GM19238 (cell line): Measurements from ENCODE around the gene GPR143.
"Not testable (repeated sequence)": the region's sequence is repeated elsewhere in the genome, so short reads cannot be mapped to it uniquely, and the experiment has no call there.

Source experiments
- DNase-seq: peaks from one replicate; pipeline ENCODE4 v3.0.0; 2011; ENCODE audit warnings: low spot score; ENCODE audit not compliant: insufficient read length

GPR143 gene

DNA sequence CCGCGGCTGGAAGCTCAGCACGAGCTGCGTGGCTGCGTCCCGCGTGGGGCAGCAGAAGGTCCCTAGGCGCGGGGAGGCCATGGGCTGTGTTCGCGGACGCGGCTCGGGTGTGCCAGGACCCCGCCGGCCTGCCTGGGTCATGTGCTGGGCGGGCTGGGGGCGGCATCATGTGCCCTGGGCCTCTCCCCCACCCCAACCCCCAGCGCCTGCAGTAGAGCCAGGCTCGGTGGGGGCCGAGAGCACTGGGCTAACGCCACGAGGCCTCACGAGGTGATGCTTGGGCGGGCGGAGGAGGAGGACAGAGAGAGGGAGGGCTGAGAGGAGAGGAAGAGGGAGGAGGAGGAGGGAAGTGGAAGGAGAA lies at the start of gene GPR143:
Gene GPR143, minus strand, starts transcription at position 111 of the 361 bp plus-strand sequence. Its CDS starts 30 bp downstream, at position 81.
- DNase-seq, result no peak

DNA sequence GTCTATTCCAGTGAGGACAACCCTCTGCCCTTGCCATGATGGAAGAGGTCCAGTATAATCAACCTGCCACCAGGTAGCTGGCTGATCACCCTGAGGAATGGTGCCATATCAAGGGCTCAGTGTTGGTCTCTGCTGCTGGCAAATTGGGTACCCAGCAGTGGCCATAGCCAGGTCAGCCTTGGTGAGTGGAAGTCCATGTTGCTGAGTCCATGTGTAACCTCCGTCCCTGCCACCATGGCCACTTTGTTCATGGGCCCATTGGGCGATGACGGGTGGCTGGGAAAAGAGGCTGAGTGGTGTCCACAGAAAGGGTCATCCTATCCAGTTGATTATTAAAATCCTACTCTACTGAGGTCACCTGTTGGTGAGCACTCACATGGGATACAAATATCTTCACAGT lies 45.4 kb upstream of the GPR143 start:
- not testable (repeated sequence) for DNase-seq

DNA sequence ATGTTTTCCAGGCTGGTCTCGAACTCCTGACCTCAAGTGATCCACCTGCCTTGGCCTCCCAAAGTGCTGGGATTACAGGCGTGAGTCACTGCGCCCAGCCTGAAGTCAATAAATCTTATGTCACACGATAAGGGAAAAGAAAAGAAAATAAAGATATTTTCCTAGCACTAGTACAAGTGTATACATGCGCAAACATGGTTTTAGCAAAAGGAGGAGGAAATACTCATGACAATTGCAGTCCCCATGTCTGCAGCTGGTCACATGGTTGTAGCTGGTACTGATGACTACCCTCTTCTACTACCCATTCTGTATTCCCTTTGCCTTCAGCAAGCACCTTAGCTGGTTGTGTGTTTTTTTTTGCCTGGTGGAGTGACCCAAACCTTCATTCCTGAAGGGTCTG lies 44.2 kb upstream of the GPR143 start:
- DNase-seq, result not testable (repeated sequence)

DNA sequence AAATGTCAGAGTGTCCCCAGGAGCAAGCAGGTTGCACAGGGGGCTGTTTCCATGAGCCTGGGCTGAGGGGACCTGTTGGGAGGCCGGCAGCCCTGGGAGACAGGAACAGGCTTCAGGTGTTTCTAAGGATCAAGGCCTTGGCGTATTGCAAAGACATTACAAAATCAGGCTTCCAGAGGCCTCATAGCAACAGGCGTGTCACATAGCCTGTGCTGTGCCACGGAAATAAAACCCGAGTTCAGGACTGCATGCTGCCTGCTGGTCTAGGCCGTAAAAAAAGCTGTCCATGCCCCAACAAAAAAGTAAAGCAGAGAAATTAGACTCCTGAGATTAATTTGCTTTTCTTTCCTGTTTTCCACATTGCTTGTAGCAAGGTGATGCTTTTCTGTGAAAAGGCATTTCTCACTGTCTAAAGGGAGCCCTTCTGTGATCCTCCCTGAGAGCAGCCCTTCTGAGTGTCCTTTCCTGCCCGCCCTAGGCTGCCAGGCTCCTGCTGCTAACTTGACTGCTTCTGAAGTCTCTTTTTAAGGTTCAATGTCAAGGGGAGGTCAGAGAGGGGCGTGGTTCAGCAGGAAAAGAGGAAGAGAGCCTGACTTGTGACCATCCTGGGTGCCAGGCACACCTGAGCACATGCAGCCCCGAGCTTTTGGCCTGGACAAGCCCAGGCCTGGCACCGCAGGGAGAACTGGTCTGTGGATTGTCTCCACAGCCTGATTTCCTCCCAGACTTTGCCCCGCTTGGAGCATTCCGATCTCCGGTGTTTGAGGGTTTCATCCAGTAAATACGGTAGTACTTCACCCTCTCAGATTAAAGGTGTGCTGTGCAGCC lies 41.9 kb upstream of the GPR143 start:
- DNase-seq, result no peak

DNA sequence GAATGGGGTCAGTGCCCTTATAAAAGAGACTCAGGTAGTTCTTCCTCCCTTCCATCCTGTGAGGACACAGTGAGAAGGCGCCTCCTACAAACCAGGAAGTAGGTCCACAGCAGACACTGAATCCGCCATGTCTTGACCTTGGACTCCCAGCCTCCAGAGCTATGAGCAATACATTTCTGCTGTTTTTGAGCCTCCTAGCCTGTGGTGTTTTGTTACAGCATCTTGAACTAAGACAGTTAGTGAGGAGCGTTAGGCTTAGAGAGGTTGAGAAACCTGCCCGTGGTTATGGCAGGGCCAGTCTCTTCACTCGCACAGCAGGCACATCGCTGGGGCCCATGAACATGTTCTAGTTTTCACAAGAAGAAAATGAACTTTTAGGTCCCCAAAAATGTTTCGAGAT lies 40.3 kb upstream of the GPR143 start:
- no peak for DNase-seq

DNA sequence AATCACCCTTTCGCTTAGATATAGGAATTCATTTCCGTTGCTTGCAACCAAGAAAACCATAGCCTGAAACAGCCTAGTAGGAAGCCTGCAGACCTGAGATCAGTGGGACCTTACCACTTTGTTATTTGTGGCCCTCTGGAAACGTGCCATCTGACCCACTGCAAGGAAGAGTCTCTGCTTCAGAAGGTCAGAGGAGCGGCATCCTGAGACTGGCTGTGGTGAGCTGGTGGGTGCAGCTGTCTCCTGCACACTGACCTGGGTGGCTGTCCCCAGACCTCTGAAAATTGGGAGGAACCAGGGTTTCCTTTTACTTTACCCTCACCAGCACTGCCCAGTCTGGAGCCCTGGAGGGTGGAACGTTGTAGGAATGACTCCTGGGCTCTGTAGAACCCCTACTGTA lies 38.8 kb upstream of the GPR143 start:
- no peak for DNase-seq

DNA sequence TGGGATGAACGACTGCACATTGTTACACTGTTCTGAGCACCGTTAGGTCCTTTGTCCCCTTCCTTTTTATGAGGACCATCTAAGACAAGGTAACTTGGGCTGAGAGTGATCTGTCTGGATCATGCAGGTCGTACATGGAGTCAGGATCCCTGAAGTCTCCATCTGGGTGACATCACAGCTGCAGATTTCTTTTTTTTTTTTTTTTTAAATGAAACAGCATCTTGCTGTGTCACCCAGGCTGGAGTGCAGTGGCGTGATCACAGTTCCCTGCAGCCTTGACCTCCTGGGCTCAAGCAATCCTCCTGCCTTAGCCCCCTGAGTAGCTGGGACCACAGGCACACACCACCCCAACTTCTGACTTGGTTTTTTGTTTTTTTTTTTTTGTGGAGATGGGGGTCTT lies 37.1 kb upstream of the GPR143 start:
- DNase-seq, result no peak

DNA sequence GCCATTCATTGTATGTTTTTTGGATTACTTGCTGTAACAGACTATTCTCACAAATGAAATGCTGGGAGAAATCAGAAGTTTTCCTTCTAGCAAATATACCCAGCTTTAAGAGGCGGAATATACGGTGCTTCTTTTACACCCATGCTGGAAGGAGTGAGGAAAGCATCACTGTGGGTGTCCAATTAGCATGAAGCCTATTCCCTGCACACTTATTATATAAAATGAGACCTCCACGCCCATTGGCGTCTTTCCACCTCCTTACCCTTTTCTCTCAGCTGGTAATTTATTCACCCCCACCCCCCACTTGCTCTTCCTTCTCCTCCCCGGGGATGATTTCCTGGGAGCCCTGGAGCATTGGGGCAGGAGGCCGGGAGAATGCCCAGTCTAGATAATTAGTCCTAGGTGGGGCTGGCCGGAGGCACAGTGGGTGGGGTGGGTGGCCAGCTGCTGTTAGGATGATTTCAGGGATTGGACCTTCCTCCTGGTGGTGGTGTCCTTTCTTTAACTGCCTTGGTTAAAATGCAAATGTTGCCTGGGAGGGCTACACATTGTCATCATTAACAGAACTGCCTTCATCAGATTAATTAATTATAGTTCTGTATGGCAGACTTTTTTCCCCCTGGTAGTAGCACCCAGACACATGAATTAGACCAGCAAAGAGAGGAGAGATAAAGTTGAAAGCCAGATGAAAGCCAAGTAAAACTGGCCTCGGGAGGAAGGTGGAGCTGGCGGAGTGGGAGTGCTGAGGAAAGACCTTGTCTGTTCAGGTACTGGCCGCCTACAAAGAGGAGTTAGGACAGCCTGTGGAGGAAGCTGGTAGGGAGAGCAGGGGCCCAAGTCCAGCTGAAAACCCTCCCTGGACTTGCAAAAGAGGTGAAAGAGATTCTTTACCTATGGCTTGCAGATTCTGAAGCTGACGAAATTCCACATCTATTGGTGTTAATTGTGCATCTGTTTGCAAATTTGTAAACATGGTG lies 32.0 kb upstream of the GPR143 start:
- no peak for DNase-seq

DNA sequence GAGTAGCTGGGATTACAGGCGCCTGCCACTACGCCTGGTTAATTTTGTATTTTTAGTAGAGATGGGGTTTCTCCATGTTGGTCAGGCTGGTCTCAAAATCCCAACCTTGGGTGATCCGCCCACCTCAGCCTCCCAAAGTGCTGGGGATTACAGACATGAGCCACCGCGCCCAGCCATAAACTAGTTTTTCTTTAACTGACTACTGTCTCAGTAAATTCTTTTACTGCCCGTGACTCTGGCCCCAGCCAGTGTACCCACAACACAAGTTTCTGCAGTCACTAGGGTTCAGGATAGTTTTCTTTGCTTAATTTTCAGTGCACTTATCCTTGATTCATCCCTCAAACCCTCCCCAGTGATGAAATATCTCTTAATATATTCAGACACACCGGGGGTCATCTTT lies 28.8 kb upstream of the GPR143 start:
- DNase-seq, result no peak

DNA sequence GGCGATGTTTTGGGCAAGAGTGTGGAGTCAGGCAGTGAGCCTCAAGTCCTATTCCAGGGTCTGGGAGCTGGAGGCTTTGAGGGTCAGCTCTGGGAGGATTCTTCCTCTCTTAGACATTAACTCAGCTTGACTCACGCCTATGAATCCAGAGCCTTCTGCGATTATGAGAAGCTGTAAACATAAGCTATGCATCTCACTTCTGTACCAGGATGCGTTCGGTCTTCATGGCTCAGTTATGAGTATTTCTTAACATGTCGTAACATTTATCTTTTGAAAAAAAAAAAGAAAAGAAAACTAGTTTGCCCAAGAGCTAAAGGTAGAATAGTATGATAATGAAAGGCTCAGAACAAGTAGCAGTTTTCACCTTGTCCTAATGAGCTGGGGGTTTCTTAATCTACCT lies 25.2 kb upstream of the GPR143 start:
- no peak for DNase-seq

DNA sequence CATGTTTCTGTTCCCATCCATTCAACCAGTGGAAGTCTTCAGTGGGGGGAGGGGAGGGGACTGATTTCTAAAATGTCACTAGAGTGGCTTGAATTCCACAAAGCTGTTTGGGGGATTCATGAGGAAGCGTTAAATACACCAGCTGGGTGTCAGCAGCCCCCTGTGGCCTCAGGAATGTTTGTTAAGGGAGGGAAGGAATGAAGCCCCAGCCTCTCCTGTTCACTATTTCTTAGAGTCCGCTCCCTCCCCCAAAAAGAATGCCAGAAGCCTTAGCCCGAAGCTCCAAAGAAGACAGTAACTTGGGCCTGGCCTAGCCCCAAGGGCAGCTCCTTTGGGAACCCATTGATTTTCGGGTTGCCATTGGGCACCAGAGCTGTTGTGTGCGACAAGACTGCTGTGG lies 23.9 kb upstream of the GPR143 start:
- DNase-seq, result no peak

DNA sequence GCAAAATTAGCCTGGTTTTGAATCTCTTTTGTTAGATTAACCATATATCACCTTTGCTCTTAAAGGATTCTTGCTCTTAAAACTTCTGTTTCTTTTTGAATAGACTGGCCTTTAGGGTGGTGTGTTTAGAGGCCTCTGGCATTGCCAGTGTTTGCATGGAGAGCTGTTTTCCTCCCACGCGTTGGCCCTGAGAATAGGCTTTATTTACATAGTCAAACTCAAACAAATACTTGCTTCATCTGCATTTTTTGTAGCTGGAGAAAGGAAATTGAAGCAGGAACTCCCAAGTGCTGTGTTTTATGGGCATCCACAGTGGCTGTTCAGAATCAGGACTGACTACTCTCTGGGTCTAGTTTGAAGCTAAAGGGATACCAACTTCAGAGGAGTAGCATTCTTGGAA lies 23.3 kb upstream of the GPR143 start:
- DNase-seq, result no peak

DNA sequence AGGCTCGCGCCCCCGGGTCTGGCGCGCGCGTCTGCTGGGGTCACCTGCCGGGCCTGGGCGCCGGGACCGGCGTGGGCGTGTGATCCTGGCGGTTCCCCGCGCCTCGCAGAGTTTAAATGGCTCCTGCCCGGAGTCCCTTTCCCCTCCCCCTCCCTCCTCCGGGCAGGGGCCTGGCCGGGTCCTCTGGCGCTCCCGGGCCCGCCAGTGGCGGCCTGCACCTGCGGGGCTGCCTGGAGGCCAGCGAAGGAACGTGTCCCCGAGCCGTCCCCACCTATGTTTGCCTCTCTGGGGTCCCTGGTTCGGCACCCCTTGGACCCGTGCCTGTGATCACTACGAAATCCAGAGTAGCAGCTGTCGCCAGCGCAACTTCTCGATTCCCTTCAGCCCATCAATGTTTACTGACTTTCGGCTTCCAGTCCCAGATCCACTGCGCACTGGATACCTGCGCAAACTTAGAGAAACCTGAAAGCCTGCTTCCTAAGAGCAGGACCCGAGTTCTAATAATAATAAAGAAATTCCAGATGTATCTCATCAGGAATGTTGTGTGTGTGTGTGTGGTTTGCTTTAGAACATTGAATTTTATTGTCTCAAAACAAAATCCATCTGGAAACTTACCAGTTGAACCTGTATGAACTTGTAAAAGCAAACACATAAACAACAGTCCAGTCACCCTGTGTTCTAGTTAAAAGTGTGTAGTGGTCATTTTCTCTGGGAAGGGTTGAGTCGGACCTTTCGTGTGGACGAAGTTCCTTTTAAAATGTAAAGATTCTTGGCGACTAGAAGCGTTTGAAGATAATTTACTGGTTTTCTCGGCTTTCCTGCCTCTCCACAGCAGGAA lies 21.4 kb upstream of the GPR143 start:
- no peak for DNase-seq

DNA sequence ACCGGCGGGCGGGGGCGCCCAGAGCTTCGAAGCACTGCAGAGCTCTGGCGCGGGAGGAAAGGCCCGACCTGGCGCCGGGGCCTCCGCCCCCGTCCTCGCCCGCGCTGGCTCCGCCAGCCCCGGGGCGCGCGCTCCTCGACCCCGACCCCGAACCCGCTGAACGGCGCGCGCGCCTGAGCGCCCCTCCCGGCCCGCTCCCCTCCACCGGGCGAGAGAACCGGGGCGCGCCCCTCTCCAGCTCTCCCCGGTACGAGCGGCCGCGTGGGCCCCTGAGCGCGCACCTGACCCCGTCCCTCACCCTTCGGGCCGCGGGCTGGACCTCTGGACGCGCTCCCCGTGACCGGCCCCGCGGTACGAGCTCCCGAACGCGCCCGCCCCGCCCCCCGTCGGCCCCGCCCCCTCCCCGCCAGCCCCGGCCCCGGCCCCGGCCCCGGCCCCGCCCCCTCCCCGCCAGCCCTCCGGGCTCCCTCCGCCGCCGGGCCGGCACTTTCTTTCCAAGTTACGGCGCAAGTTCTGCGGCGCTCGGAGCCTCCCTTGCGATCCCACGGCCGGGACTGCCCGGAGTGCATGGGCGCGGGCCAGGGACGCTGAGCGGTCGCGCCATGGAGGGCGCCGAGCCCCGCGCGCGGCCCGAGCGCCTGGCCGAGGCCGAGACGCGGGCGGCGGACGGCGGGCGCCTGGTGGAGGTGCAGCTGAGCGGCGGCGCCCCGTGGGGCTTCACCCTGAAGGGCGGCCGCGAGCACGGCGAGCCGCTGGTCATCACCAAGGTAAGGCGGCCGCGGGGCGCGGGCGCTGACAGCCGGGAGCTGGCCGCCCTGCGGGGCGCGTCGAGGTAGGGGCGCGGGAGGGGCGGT lies 20.5 kb upstream of the GPR143 start, which contains the start of gene SHROOM2:
Gene SHROOM2, plus strand, starts transcription at position 486 of the 854 bp plus-strand sequence. Its CDS starts 117 bp downstream, at position 603.
- DNase-seq, result no peak

DNA sequence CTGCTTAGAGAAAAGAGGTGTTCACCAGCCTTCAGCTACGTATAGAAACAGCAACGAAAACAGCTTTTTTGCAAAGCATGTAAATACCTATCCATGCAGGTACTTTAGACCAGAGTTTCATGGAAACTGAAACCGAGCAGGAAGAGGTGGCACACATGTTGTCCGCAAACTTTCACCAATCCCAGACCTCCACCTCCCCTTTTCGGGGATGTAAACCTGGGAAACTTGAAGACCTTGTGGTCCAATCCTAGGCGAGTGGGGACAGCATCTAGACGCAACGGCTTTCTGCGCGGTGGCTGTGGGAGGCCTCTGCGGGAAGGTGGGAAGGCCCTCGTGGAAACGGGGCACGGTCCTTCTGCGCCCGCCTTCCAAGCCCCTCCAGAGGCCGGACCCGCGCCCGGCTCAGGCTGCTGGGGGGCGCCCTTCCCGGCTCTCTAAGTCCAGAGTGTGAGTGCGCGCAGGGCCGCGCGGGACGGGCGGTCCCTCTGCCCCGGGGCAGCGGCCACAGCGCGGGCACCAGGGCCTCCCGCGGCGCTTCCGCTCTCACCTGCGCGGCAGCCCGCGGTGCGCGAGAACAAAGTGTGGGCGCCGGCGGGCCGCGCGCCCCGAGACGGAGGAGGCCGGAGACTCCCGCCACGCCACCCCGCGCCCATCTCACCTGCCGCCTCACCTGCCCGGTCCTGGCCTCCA lies 19.8 kb upstream of the GPR143 start:
- DNase-seq, result no peak

DNA sequence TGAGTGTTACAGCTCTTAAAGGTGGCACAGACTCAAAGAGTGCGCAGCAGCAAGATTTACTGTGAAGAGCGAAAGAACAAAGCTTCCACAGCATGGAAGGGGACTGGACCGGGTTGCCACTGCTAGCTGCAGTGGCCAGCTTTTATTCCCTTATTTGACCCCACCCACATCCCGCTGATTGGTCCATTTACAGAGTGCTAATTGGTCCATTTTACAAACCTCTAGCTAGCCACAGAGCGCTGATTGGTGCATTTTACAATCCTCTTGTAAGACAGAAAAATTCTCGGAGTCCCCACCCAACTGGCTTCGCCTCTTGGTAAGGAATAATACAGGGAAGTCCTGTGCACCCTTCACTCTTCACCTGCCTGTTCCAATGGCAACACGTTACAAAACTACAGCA lies 18.7 kb upstream of the GPR143 start:
- DNase-seq, result no peak

DNA sequence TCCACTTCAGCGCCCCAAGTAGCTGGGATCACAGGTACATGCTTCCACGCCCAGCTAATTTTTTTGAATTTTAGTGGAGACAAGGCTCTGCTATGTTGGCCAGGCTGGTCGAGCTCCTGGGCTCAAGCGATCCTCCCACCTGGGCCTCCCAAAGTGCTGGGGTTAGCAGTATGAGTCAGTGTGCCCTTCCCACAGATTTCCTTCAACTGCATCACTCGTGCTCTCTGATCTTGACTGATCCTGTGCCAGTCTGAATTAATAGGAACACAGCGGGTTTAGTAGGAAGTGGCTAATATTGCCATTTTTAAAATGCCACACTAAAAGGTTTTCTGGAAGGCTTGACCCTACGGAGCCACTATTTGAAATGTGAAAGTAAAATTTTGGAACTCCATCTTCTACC lies 16.3 kb upstream of the GPR143 start:
- DNase-seq, result no peak

DNA sequence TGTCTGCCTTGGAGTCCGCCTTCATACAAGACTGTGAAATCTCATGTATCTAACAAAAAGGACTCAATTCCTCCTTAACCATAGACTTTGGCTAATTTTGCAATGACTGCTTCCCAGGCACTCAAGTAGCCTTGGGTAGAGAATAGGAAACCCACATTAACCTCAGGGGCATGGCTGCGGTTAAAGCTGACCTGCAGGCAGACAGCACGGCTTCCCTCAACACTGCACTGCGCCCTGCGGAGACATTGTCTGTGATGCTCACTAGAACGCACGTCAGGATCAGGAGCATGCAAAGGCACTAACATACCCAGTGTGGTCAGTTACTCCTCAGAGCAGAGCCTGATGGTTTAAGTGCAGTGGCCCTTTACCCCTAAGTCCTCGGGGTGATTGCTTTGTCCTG lies 10.3 kb upstream of the GPR143 start:
- DNase-seq, result no peak

DNA sequence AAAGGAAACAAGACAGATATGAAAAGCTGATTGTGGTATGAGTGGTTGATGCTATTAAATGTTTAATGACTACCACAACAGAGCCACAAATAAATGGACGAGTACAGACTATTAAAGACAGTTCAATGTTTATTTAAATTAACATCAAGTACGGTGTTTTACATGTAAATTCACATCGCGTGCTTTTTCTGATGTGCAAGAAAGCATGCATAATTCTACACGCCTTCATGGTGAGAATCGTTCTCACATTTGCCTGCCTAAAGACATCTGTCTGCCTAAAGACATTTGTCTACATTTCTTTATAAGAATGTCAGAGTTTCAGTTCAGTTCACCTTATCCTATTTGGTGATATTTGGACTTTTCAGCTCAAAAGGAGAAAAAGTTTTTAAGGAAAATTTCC lies 7.3 kb upstream of the GPR143 start:
- DNase-seq, result no peak

DNA sequence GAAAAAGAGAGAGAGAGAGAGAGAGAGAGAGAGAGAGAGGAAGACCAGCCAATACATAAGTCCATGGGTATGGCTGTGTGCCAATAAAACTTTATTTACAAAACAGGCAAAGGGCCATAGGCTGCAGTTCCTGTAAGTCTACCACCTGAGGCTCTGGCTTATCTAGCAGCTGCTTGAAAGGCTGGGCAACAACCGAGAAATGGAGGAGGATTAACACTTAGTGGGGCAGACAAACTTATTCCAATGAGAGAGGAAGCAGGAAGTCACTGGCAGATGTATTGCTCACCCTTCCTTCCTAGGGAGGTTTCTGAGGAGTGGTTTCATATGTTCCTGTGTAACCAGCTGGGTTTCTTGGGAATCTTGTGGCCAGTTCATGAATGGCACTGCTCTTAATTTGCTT lies 4.7 kb upstream of the GPR143 start:
- no peak for DNase-seq
